Lung (tissue), 12 donors: Measurements from ENCODE around the gene SHISA7. TPM values are rescaled to one million over a fixed set of nuclear protein-coding genes. Genes with fewer than 3 reads are reported as not detected.

Experiments
- ATAC-seq: fragments of 200-7000 bp; cut with Tn5 transposase; one replicate; pipeline ENCODE4 v1.9.1; 2020; ENCODE audit warnings: moderate number of reproducible peaks; ENCODE audit not compliant: insufficient read depth, low FRiP score
- DNase-seq, 3 donors: peaks; one replicate each; pipeline ENCODE4 v3.0.0-alpha.2; 2013 to 2017
- H3K27ac ChIP-seq, 2 donors: one replicate each; pipeline ENCODE4 v1.5.1; 2013; ENCODE audit warnings: mild to moderate bottlenecking in 2 of 2, moderate library complexity in 2 of 2, control low read depth in 1 of 2, inconsistent platforms in 1 of 2, low read depth in 1 of 2, low read length in 1 of 2
- H3K27me3 ChIP-seq, 3 donors: one replicate each; pipeline ENCODE4 v1.5.1; 2013; ENCODE audit warnings: low read length in 2 of 3; ENCODE audit not compliant: control insufficient read depth in 3 of 3, insufficient read depth in 3 of 3
- H3K36me3 ChIP-seq, 4 donors: one replicate each; pipeline ENCODE4 v1.5.1; 2013; ENCODE audit warnings: low read length in 4 of 4, mild to moderate bottlenecking in 1 of 4, moderate library complexity in 1 of 4; ENCODE audit not compliant: control insufficient read depth in 4 of 4, insufficient read depth in 4 of 4
- H3K4me1 ChIP-seq, 5 donors: one replicate each; pipeline ENCODE4 v1.5.1; 2013; ENCODE audit warnings: low read length in 5 of 5, mild to moderate bottlenecking in 2 of 5, moderate library complexity in 1 of 5; ENCODE audit not compliant: control insufficient read depth in 5 of 5, insufficient read depth in 5 of 5
- H3K4me3 ChIP-seq: one replicate; pipeline ENCODE4 v1.5.1; 2013; ENCODE audit warnings: mild to moderate bottlenecking, control low read depth, moderate library complexity
- H3K9ac ChIP-seq, 2 donors: one replicate each; pipeline ENCODE4 v1.5.1; 2013; ENCODE audit warnings: low read length in 2 of 2, control low read depth in 1 of 2; ENCODE audit not compliant: insufficient read depth in 1 of 2
- H3K9me3 ChIP-seq, 4 donors: one replicate each; pipeline ENCODE4 v1.5.1; 2013; ENCODE audit warnings: low read length in 3 of 4, mild to moderate bottlenecking in 1 of 4, moderate library complexity in 1 of 4; ENCODE audit not compliant: control insufficient read depth in 4 of 4, insufficient read depth in 3 of 4
- CTCF ChIP-seq: IDR thresholded peaks from 2 replicates; pipeline ENCODE4 v1.5.1; 2012; ENCODE audit warnings: mild to moderate bottlenecking; ENCODE audit errors: control extremely low read depth, extremely low read depth
- WGBS, 2 donors: extraction: QIAGEN DNeasy Blood & Tissue Kit; methylation state at CpG; one replicate each; pipeline ENCODE4 v1.1.7; 2013; 5-methylcytosine and 5-hydroxymethylcytosine counted together
- polyA plus RNA-seq, 2 donors: library from polyadenylated mRNA; stranded (reverse); fragments of 200-250 nt; gene quantifications; one replicate each; pipeline ENCODE4 v1.2.1, GENCODE V29; 2013
- total RNA-seq, 2 donors: library from RNA; depleted of rRNA in 1 of 2; stranded (reverse); fragments of >200 nt in 1 of 2; gene quantifications; one replicate each; pipeline ENCODE4 v1.2.1, GENCODE V29; 2014 to 2021
- donor health status: control.
- donor health status: control.
- donor health status: Bipolar disorder and iron deficiency.
- donor health status: healthy.
- donor health status: DM: yes; HTN: yes; CAD: no.

The SHISA7 gene
- total and polyA plus RNA-seq, 4 donors = 0.03 to 0.14 TPM; not detected in 2

- no peak for DNase-seq
- Histone ChIP-seq H3K27ac (no peak overlapping the region), H3K27me3 (peaks cover 3 to 11% (median 7%) of the 10 kb centered on the region in 3 donors), H3K4me3 (no peak overlapping the region), H3K9me3 (no peaks in the 10 kb centered on the region), H3K4me1 (peaks cover 0 to 30% (median 8%) of the 10 kb centered on the region in 5 donors), H3K36me3 (peaks cover 0 to 19% (median 0%) of the 10 kb centered on the region in 4 donors), H3K9ac (no peak overlapping the region)
- WGBS, 2 donors = 89 to 93% methylated on average over 14 of the region's 14 CpGs
- TF ChIP-seq CTCF = no peak
- no peak for ATAC-seq
Observed at GRCh38 chr19:55456347-55456746, 13.2 kb upstream of the SHISA7 start.

DNA sequence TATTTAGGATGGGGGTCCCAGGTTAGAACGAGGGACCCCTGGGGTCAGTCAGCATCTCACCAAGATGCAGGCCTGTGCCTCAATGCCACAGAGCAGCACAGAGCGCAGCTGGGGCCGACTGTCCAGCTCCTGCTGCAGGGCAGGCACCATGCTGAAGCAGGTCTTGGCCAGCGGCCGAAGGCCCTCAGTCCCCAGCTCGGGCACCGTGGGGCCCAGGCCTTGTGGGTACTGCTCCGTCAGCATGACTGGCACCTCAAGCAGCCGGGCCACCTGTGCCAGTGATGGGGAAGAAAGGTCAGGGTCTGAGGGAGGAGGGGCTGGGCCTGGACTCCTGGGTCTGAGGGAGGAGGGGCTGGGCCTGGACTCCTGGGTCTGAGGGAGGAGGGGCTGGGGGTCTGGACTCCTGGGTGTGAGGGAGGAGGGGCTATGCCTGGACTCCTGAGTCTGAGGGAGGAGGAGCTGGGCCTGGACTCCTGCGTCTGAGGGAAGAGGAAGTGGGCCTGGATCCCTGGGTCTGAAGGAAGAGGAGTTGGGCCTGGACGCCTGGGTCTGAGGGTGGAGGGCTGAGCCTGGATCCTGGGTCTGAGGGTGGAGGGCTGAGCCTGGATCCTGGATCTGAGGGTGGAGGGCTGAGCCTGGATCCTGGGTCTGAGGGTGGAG lies 12.6 kb upstream of the SHISA7 start:
- Histone ChIP-seq H3K36me3 (peaks cover 0 to 19% (median 0%) of the 10 kb centered on the region in 4 donors), H3K4me3 (no peak overlapping the region), H3K27me3 (peaks cover 4 to 15% (median 7%) of the 10 kb centered on the region in 3 donors), H3K9me3 (no peaks in the 10 kb centered on the region), H3K4me1 (peaks cover 0 to 24% (median 8%) of the 10 kb centered on the region in 5 donors), H3K27ac (no peak overlapping the region), H3K9ac (no peak overlapping the region)
- no peak for TF ChIP-seq CTCF
- no peak for DNase-seq
- 87 to 91% methylated on average over 11 of the region's 11 CpGs for WGBS, 2 donors
- ATAC-seq = no peak

DNA sequence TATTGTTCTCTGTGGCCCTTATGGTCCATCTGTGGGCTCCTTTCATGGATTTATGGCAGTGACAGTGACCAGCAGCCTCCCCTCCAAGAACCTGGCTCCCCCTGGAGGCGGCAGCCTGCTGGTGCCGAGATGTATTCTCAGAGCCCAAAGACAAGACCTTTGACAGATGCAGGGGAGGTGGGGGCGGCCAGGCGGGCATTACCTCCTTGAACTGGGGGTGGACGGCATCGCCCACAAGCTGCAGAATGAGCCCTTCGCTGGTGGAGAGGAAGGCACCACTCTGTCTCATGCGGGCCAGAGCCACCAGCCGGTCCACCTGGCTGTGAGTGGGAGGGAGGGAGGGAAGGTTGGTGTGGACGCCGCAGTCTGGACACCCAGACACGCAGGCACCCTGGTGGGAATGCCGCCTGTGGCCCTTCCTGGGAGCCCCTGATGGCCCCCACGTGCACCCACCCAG lies 11.7 kb upstream of the SHISA7 start:
- H3K9ac ChIP-seq = no peak overlapping the region
- no peaks in the 10 kb centered on the region for H3K9me3 ChIP-seq
- WGBS, 2 donors = 82 to 85% methylated on average over 13 to 14 of the region's 14 CpGs
- peaks cover 0 to 15% (median 5%) of the 10 kb centered on the region in 5 donors for H3K4me1 ChIP-seq
- DNase-seq (no peak), ATAC-seq (no peak)
- no peak overlapping the region for H3K4me3 ChIP-seq
- peaks cover 6 to 21% (median 7%) of the 10 kb centered on the region in 3 donors for H3K27me3 ChIP-seq
- peaks cover 0 to 19% (median 0%) of the 10 kb centered on the region in 4 donors for H3K36me3 ChIP-seq
- peak; percentile 7 for TF ChIP-seq CTCF
- H3K27ac ChIP-seq = no peak overlapping the region
